ENCODE data around the gene LRFN5. TPM values are rescaled to one million over a fixed set of nuclear protein-coding genes. Genes with fewer than 3 reads are reported as not detected.
"Not testable (repeated sequence)": the region's sequence is repeated elsewhere in the genome, so short reads cannot be mapped to it uniquely, and the experiment has no call there.

LRFN5 gene
- total RNA-seq, 4 donors from 2014 or later, result 0.26 to 45.1 (median 4.6) TPM

- H3K27ac ChIP-seq, result no peak overlapping the region
- H3K4me3 ChIP-seq, result no peak overlapping the region
- no peaks in the 10 kb centered on the region for H3K27me3 ChIP-seq
- TF ChIP-seq POLR2A (IDR thresholded peaks at IDR 0.05), result no peak
- TF ChIP-seq, protein P1, sequence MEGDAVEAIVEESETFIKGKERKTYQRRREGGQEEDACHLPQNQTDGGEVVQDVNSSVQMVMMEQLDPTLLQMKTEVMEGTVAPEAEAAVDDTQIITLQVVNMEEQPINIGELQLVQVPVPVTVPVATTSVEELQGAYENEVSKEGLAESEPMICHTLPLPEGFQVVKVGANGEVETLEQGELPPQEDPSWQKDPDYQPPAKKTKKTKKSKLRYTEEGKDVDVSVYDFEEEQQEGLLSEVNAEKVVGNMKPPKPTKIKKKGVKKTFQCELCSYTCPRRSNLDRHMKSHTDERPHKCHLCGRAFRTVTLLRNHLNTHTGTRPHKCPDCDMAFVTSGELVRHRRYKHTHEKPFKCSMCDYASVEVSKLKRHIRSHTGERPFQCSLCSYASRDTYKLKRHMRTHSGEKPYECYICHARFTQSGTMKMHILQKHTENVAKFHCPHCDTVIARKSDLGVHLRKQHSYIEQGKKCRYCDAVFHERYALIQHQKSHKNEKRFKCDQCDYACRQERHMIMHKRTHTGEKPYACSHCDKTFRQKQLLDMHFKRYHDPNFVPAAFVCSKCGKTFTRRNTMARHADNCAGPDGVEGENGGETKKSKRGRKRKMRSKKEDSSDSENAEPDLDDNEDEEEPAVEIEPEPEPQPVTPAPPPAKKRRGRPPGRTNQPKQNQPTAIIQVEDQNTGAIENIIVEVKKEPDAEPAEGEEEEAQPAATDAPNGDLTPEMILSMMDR (IDR thresholded peaks at IDR 0.05), result no peak
- H3K4me1 ChIP-seq, result no peaks in the 10 kb centered on the region
- no peaks in the 10 kb centered on the region for H3K36me3 ChIP-seq
- intact Hi-C loops (cut with DNase I; ENCODE audit: low total_unique reads), result no loop called here
- H3K9me3 ChIP-seq, result no peaks in the 10 kb centered on the region
- no peak for DNase-seq
Observed at GRCh38 chr14:41891624-41892023, 284.9 kb downstream of the LRFN5 start.

DNA sequence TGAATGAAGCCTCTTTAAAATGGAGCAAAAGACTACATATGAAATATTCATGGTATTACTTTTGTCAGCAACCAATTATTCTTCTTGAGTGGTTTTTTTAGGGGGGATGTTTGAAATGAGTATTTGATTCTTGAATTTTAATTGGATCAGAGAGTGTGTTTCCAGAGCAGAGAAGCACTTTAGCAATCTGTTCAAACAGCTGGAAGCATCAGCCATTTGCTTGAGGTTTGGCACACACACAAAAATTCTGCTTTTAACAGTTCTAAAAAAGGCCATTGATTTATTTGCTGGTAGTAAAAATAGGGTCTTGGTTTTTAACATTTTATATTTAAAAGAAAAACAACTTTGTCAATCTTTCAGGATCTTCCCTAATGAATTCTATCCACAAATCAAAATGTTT is 292.7 kb downstream of the LRFN5 start:
- DNase-seq, result no peak
- intact Hi-C loops (cut with DNase I; ENCODE audit: low total_unique reads), result no loop called here
- no peaks in the 10 kb centered on the region for H3K27me3 ChIP-seq
- no peaks in the 10 kb centered on the region for H3K36me3 ChIP-seq
- H3K27ac ChIP-seq, result no peak overlapping the region
- H3K4me1 ChIP-seq, result no peaks in the 10 kb centered on the region
- TF ChIP-seq, protein P1 (IDR thresholded peaks at IDR 0.05), result no peak
- TF ChIP-seq POLR2A (IDR thresholded peaks at IDR 0.05), result no peak
- H3K9me3 ChIP-seq, result no peaks in the 10 kb centered on the region
- H3K4me3 ChIP-seq, result no peak overlapping the region

- DNase-seq, result no peak
- Histone ChIP-seq H3K27me3 (no peaks in the 10 kb centered on the region), H3K4me3 (no peak overlapping the region), H3K4me1 (no peaks in the 10 kb centered on the region), H3K36me3 (no peaks in the 10 kb centered on the region), H3K27ac (no peak overlapping the region), H3K9me3 (no peaks in the 10 kb centered on the region)
- TF ChIP-seq, protein P1 (IDR thresholded peaks at IDR 0.05), result no peak
- no peak for TF ChIP-seq POLR2A (IDR thresholded peaks at IDR 0.05)
- intact Hi-C loops (cut with DNase I; ENCODE audit: low total_unique reads), result no loop called here
Observed at GRCh38 chr14:41900644-41901043, 294.0 kb downstream of the LRFN5 start.

DNA sequence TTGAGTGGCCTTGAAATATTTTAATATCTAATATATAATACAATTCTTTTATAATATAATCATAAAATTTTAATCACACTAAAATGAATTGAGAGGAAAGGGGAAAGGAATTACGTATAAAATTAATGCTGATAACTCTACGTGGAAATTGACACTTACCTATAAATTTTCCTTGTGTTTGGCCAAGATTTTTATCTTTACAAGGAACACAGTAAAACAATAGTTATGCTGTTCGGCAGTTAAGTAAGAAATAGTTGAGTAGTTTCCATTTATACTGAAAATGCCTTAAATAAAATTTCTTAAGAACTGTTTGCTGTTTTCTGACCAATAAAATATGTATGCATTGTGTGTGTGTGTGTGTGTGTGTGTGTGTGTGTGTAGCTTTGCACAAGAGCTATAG is 294.4 kb downstream of the LRFN5 start:
- no peaks in the 10 kb centered on the region for H3K4me1 ChIP-seq
- H3K36me3 ChIP-seq, result no peaks in the 10 kb centered on the region
- H3K27me3 ChIP-seq, result no peaks in the 10 kb centered on the region
- H3K9me3 ChIP-seq, result no peaks in the 10 kb centered on the region
- DNase-seq, result no peak
- no peak for TF ChIP-seq POLR2A (IDR thresholded peaks at IDR 0.05)
- TF ChIP-seq, protein P1 (IDR thresholded peaks at IDR 0.05), result no peak
- no peak overlapping the region for H3K4me3 ChIP-seq
- H3K27ac ChIP-seq, result no peak overlapping the region
- intact Hi-C loops (cut with DNase I; ENCODE audit: low total_unique reads), result no loop called here

DNA sequence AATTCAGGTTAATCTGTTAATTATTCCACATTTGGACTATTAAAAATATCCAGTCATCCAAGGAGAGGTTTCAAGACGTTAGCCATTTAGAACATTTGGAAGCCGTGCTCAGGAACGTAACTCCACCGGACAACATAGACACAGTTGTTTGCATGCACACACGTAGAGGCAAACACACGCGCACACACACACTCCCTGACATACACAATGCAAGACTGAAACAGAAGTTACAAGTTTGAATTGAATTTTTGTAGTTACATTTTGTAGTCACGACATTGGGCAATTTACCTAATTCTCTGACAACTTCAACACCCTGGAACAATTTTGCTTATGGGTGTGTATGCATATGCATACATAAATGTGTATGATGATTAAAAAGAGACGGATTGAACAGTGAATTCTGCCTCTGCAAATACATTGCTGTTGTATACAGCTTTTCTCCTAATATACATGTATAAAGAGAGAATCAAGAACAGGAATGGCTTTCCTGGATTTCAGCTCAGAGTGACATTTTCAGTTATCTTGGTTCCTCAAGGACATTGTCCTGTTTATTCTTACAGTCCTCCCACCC is 298.8 kb downstream of the LRFN5 start:
- intact Hi-C loops (cut with DNase I; ENCODE audit: low total_unique reads), result no loop called here
- H3K4me3 ChIP-seq, result no peak overlapping the region

DNA sequence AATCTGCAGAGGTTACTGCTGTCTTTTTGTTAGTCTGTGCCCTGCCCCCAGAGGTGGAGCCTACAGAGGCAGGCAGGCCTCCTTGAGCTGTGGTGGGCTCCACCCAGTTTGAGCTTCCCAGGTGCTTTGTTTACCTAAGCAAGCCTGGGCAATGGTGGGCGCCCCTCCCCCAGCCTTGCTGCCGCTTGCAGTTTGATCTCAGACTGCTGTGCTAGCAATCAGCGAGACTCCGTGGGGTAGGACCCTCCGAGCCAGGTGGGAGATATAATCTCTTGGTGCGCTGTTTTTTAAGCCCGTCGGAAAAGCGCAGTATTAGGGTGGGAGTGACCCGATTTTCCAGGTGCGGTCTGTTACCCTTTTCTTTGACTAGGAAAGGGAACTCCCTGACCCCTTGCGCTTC is 304.5 kb downstream of the LRFN5 start:
- DNase-seq; H3K9me3 ChIP-seq; intact Hi-C loops (cut with DNase I; ENCODE audit: low total_unique reads); H3K27me3 ChIP-seq; H3K4me3 ChIP-seq; H3K27ac ChIP-seq; H3K36me3 ChIP-seq; H3K4me1 ChIP-seq: not testable (repeated sequence)

More for the DNA sequence above, 298.8 kb downstream of the LRFN5 start:
- no peak for DNase-seq
- no peaks in the 10 kb centered on the region for H3K4me1 ChIP-seq
- TF ChIP-seq, protein P1 (IDR thresholded peaks at IDR 0.05), result no peak
- no peak for TF ChIP-seq POLR2A (IDR thresholded peaks at IDR 0.05)
- H3K27me3 ChIP-seq, result no peaks in the 10 kb centered on the region
- H3K27ac ChIP-seq, result no peak overlapping the region
- no peaks in the 10 kb centered on the region for H3K9me3 ChIP-seq
- no peaks in the 10 kb centered on the region for H3K36me3 ChIP-seq
